NB4 (cell line): Measurements from ENCODE around the gene CUX1.

ENCODE experiments used
- DNase-seq: peaks from one replicate; pipeline ENCODE4 v3.0.0; 2010; ENCODE audit warnings: low read depth
- H3K4me3 ChIP-seq: one replicate; pipeline ENCODE4 v1.5.1; 2011; ENCODE audit warnings: mild to moderate bottlenecking, low read depth, low read length, moderate library complexity
- CTCF ChIP-seq: IDR thresholded peaks from one replicate; pipeline ENCODE4 v1.5.1; 2012; ENCODE audit warnings: low read depth, low read length
- MYC ChIP-seq: IDR thresholded peaks from 2 replicates; pipeline ENCODE4 v1.6.1; 2011; ENCODE audit warnings: low read depth, low read length
- POLR2A ChIP-seq: IDR thresholded peaks from 2 replicates; pipeline ENCODE4 v1.6.1; 2011; ENCODE audit warnings: mild to moderate bottlenecking; ENCODE audit not compliant: insufficient read length; ENCODE audit errors: extremely low read depth
- TF ChIP-seq, protein P1 (sequence below): IDR thresholded peaks from 2 replicates; pipeline ENCODE4 v1.6.1; 2011; ENCODE audit warnings: low read depth, low read length

The CUX1 gene

DNA sequence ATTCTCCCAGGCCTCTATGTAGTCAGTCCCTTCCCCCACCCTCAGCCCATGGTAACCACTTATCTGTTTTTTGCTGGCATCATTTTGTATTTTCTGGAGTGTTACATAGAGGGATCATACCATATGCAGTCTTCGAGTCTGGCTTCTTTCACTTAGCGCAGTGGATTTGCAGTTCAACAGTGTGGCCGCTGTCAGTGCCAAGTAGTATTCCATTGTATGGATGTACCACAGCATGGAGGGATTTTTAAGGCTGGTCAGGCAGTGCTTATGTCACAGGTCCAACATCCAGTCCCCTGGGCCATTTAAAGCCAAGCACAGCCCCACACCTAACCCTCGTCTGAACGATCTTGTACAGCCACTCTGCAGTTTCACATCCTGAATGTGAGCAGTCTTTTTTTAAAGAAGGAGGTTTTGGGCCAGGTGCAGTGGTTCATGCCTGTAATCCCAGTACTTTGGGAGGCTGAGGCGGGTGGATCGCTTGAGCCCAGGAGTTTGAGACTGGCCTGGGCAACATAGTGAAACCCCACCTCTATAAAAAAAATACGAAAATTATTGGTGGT is 121.8 kb downstream of the CUX1 start:
- no peak overlapping the region for H3K4me3 ChIP-seq
- DNase-seq = no peak
- TF ChIP-seq MYC = no peak
- TF ChIP-seq POLR2A = no peak
- no peak for TF ChIP-seq CTCF
- TF ChIP-seq, protein P1, sequence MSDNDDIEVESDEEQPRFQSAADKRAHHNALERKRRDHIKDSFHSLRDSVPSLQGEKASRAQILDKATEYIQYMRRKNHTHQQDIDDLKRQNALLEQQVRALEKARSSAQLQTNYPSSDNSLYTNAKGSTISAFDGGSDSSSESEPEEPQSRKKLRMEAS = no peak

- TF ChIP-seq, protein P1 = no peak
- no peak for TF ChIP-seq POLR2A
- DNase-seq = no peak
These were observed 122.7 kb downstream of the CUX1 start for GRCh38 chr7:101940151-101940550.

GRCh38 chr7:101940830-101941229 is 123.4 kb downstream of the CUX1 start:
- DNase-seq = no peak
- TF ChIP-seq, protein P1 = no peak
- TF ChIP-seq MYC = no peak
- TF ChIP-seq CTCF = no peak
- TF ChIP-seq POLR2A = no peak
- no peak overlapping the region for H3K4me3 ChIP-seq

More at GRCh38 chr7:101940151-101940550, 122.7 kb downstream of the CUX1 start:
- no peak overlapping the region for H3K4me3 ChIP-seq

DNA sequence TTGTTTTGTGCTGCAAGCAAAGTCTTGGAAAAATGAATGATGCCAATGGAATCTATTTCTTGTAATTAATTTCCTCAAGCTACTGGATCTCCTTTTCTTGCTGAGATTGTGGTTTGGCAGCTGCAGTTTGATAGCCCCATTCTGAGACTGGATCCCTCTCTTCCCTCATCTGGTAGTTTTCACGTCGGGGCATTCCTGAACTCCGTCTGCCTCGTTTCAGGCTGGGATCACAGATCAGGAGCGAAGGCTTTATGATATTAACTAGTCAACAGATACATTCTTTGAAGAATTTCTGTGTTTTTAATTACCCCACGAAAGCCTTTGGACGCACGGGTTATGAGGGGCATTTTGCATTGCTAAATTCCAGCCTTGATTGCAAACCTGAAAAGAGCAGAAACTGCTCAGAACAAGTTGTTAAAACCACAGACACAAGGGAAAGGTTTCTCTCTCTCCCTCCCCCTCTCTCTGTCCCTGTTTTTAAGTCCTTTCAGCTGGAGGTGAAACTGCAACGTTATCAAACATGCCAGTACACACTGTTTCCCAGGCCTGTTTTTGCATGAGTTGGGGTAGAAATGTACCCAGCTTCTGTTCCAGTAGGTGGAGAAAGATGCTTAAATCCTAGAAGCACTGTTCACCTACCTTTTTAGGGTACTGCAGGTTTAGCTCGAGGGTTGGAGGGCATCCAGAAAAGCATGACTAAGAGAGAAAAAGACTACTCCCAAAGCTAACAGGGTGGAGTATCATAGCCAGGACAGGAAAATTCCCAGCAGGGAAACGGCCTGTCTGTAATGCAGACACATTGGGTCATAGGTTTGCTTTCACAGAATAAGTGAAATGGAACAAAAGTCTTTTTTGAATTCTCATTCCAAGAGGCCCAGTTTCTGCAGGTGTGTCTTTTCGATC is 124.3 kb downstream of the CUX1 start:
- no peak overlapping the region for H3K4me3 ChIP-seq
- no peak for TF ChIP-seq MYC
- TF ChIP-seq, protein P1 = no peak
- no peak for TF ChIP-seq CTCF
- TF ChIP-seq POLR2A = no peak
- DNase-seq = no peak

- no peak overlapping the region for H3K4me3 ChIP-seq
- no peak for DNase-seq
- TF ChIP-seq POLR2A = no peak
- no peak for TF ChIP-seq CTCF
- TF ChIP-seq MYC = no peak
- TF ChIP-seq, protein P1 = no peak
These were observed 125.3 kb downstream of the CUX1 start for GRCh38 chr7:101942603-101943210.

- no peak overlapping the region for H3K4me3 ChIP-seq
- TF ChIP-seq CTCF (no peak), MYC (no peak), POLR2A (no peak)
- TF ChIP-seq, protein P1 = no peak
- no peak for DNase-seq
These were observed 125.9 kb downstream of the CUX1 start for GRCh38 chr7:101943306-101943705.
